Measurements from ENCODE around the gene ZSCAN25. TPM values are rescaled to one million over a fixed set of nuclear protein-coding genes. Genes with fewer than 3 reads are reported as not detected.

ZSCAN25 gene
- total RNA-seq, 1 donor from 2014 or later, result 16.8 TPM

Other genes starting within 250 kb of the ZSCAN25 start
- gene ARPC1B, start 242.2 kb upstream of the ZSCAN25 start, total RNA-seq, result 123 TPM
- 83.7 TPM for gene PDAP1, start 208.3 kb upstream of the ZSCAN25 start, total RNA-seq
- 77.8 TPM for gene BUD31, start 208.0 kb upstream of the ZSCAN25 start, total RNA-seq
- gene PTCD1, start 178.1 kb upstream of the ZSCAN25 start, total RNA-seq, result 4.9 TPM
- gene CPSF4, start 178.0 kb upstream of the ZSCAN25 start, total RNA-seq, result 29.0 TPM
- 248 TPM for gene ATP5MF, start 150.8 kb upstream of the ZSCAN25 start, total RNA-seq
- 13.0 TPM for gene ZNF789, start 144.1 kb upstream of the ZSCAN25 start, total RNA-seq
- gene ZNF394, start 116.7 kb upstream of the ZSCAN25 start, total RNA-seq, result 27.3 TPM
- gene ZKSCAN5, start 112.3 kb upstream of the ZSCAN25 start, total RNA-seq, result 8.0 TPM
- 7.3 TPM for gene FAM200A, start 64.8 kb upstream of the ZSCAN25 start, total RNA-seq
- gene ZNF655, start 58.3 kb upstream of the ZSCAN25 start, total RNA-seq, result 52.5 TPM
- 0.35 TPM for gene TMEM225B, start 18.7 kb upstream of the ZSCAN25 start, total RNA-seq
- gene CYP3A5, start 63.0 kb downstream of the ZSCAN25 start, total RNA-seq, result 223 TPM
- 92.6 TPM for gene CYP3A7, start 118.2 kb downstream of the ZSCAN25 start, total RNA-seq
- gene CYP3A4, start 167.2 kb downstream of the ZSCAN25 start, total RNA-seq, result 9.7 TPM
- not detected for gene CYP3A43, start 211.1 kb downstream of the ZSCAN25 start, total RNA-seq

All from mucosa of gallbladder (tissue), 1 donor.